Adipose tissue (tissue), 3 donors: ENCODE data around the gene LGALS14. TPM values are rescaled to one million over a fixed set of nuclear protein-coding genes. Genes with fewer than 3 reads are reported as not detected.
"Not testable (repeated sequence)": the region's sequence is repeated elsewhere in the genome, so short reads cannot be mapped to it uniquely, and the experiment has no call there.

Experiments
- H3K27ac ChIP-seq: one replicate; pipeline ENCODE4 v1.5.1; 2013; ENCODE audit warnings: low read depth, low read length
- WGBS, 3 donors: extraction: QIAGEN DNeasy Blood & Tissue Kit; methylation state at CpG; one replicate each; pipeline ENCODE4 v1.1.7; 2013; 5-methylcytosine and 5-hydroxymethylcytosine counted together
- polyA plus RNA-seq, 3 donors: library from polyadenylated mRNA; stranded (reverse); fragments of 200-250 nt; gene quantifications; one replicate each; pipeline ENCODE4 v1.2.3, GENCODE V29; 2013
- donor health status: healthy with polysubstance abuse.
- donor health status: Bipolar disorder and iron deficiency.
- donor health status: healthy.

The LGALS14 gene, protein sequence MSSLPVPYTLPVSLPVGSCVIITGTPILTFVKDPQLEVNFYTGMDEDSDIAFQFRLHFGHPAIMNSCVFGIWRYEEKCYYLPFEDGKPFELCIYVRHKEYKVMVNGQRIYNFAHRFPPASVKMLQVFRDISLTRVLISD
- not detected for polyA plus RNA-seq

DNA sequence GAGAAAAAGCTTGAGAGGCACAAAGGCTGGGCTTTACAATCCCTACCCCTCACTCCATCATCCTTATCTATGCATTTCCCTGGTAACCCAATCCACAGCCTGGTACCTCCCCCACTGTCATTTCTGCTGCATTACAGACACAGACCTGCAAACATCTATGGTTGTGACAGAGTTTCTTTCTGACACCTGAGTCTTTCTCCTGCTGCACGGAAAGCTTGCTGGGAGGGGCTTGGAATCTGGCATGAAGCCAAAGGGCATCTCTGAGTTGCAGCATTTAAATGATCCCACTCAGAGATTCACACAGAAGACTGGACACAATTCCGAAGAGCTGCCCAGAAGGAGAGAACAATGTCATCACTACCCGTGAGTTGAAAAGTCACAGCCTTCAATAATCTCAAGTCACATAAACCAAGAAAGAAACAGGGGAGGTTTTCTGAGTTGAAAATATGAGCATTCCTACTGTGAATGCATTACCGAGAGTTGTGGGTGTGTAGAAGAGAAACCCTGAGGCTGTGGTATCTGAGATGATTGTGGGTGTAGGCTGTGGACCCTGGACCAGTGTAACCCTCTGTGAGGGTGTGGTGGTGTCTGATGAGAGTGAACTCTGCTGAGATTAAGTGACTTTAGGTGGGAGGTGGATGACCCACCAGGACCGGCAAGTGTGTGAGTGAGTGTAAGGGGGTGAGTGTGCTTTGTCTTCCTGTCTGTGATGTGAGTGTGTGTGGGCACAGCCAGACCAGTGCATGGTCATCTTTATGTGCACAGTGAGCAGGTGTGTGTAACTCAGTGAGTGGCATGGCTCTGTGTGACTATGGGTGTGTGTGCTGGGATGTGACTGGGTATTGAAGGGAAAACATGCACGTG lies at the start of gene LGALS14:
Gene LGALS14 (plus strand): TSS at position 301 of the 864 bp plus-strand sequence. CDS start 48 bp downstream, at position 349.
- H3K27ac ChIP-seq: no peak within 1 kb of the TSS
- WGBS, 3 donors: 47 to 57% (median 54%) methylated on average over 6 of the region's 6 CpGs

DNA sequence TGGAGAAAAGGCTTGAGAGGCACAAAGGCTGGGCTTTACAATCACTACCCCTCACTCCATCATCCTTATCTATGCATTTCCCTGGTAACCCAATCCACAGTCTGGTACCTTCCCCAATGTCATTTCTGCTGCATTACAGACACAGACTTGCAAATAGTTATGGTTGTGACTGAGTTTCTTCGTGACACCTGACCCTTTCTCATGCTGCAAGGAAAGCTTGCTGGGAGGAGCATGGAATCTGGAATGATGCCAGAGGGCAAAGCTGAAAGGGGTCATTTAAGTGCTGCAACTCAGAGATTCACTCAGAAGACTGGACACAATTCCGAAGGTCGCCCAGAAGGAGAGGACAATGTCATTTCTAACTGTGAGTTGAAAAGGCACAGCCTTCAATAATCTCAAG lies 48.7 kb upstream of the LGALS14 start, which contains the start of gene LGALS16:
Gene LGALS16 (plus strand): TSS at position 301 of the 400 bp plus-strand sequence. CDS start 49 bp downstream, at position 350.
- no peak within 1 kb of the TSS for H3K27ac ChIP-seq
- WGBS, 3 donors: 29 to 56% (median 55%) methylated on average over 3 of the region's 3 CpGs

DNA sequence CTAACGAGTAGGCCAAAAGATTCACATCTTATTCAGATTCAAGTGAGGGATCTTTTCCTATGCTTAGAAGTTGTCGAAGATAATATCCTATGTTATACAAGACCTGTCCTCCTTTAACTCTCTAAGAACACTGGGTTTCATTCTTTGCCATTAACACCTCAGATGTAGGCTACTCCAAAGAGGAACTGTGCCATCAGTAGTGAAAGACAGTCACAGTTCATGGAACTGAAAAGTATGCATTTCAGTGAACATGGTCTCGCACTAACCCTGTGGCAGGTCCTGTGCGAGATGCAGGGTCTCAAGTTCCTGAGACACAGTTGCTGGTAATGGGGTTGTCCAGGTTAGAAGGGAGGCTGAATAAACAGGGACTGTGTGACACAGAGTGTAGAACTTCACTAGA lies 44.5 kb upstream of the LGALS14 start:
- WGBS, 3 donors: 65 to 84% (median 78%) methylated on average over 4 of the region's 4 CpGs
- no peak overlapping the region for H3K27ac ChIP-seq

DNA sequence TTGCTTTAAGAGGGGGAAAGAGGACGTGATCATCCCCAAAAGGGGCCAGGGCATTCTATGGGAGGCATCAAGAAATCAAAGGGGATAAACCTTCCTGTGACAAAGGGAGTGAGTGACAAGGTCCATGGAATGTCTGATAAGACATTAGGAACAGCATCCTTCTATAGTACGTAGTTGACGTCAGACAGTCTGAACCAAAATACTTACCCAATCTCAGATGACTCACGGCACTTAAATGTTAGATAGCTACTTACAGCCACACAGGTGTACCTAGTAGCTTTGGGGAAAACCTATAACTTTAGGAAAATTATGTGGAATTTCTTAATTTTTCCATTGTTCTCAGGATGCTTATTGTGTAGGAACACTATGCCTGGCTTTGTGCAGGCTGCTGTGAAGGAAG lies 43.6 kb upstream of the LGALS14 start:
- WGBS, 3 donors: 66 to 84% (median 76%) methylated on average over 4 of the region's 4 CpGs
- no peak overlapping the region for H3K27ac ChIP-seq

DNA sequence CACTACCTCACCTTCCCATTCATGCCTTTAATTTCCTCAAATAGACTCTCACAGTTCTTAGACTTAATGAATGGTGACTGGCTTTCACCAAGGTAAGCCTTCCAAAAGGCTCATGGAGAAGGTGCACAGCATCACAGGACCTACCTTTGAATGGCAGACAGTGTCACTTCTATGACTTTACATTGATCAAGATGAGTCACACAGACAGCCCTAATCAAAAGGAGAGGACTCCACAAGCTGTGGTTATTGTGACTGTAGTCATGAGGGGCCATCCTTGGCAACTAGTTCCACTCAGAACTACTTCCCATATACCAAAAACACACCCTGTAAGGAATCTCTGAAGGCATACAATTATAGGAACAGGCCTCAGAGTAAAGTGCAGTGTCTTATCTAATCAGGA lies 42.7 kb upstream of the LGALS14 start:
- H3K27ac ChIP-seq: no peak overlapping the region

DNA sequence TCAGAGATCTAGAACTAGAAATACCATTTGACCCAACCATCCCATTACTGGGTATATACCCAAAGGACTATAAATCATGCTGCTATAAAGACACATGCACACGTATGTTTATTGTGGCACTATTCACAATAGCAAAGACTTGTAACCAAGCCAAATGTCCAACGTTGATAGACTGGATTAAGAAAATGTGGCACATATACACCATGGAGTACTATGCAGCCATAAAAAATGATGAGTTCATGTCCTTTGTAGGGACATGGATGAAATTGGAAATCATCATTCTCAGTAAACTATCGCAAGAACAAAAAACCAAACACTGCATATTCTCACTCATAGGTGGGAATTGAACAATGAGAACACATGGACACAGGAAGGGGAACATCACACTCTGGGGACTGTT lies 34.4 kb upstream of the LGALS14 start:
- WGBS, 3 donors: 55 to 82% (median 76%) methylated on average over 2 of the region's 3 CpGs
- H3K27ac ChIP-seq: not testable (repeated sequence)

DNA sequence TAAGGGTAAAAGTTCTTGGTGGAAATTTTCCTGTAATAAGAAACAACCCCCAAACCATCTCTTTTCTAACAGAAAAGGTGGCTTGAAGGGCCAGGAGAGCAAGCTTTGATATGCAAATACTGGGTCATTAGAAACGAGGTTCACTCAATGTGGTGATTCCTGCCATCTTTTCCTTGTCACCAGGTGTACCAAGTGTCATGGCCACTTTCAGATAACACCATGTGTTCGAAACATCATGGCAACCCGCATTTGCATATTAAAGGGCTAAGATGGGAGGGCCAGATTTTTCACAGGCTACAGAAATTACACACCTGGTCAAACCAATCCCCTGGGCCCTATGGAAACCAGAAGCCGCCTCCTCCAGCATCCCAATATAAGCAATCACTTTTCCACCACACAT lies 33.3 kb upstream of the LGALS14 start:
- WGBS, 3 donors: 38 to 44% (median 39%) methylated on average over 4 of the region's 4 CpGs

DNA sequence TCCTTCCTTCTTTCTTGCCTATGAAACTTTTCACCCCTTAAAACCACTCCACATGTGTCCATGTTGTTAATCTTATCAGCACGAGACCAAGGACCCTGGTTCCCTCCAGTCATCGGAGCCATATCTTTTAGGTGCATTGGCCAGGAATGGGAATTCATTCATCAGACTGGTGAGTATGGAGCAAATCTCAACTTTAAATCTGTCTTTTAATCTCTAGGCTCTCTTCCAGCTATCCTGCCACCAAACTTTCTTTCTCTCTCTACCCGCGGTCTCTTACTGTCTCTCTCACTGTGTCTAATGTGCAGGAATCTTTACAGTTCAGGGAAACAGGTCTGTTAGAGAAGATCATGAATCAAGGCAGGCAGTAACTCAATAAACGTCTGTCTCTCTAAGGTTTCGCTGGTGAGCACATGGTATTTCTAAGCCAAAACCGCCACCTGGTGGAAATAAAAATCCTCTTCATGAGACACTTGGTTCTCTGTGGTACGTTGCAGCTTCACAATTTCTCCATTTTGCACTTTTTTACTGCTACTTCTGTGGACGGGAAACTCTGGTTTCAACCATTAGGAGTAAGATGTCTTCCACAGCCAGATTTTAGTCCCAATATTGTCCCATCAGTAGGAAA lies 32.4 kb upstream of the LGALS14 start:
- WGBS, 3 donors: 5 to 12% (median 11%) methylated on average over 9 of the region's 9 CpGs
- H3K27ac ChIP-seq: no peak overlapping the region

More for the DNA sequence above, 33.3 kb upstream of the LGALS14 start:
- no peak overlapping the region for H3K27ac ChIP-seq

DNA sequence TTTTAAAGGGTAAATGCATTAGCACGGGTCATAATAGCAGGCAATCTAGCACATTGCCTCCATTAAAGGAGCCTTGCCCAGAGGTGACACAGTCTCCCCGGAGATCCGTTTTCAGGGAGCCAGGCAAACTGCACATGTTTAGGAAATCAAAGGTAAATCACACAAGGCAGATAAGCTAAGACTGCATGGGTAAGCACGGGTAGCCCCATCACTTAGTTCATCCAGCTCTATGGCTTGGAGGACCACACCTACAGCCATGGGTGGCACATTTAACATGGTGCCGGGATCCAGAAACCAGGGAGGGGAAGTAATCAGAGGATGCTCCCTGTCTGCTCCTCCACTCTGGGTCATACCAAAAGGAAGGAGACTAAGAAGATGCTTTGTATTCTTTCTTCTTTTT lies 31.8 kb upstream of the LGALS14 start:
- no peak overlapping the region for H3K27ac ChIP-seq

DNA sequence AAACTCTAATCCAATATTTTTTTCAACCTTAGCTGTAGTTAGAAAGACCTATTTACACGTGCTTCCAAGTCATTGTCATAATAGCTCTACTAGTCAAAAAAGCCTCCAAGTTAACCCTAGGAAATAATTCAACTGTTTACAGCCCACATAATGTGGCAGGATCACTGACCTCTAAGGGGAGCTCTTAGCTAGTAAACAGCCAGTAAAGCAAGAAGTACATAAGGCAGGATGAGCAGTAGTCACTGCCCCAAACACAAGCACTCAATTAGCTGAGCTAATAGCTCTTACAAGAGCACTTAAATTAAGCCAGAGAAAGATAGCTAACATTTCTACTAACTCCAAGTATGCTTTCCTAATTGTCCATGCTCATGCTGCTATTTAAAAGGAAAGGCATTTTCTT lies 30.4 kb upstream of the LGALS14 start:
- 20 to 33% (median 25%) methylated on average over 1 of the region's 1 CpG for WGBS, 3 donors
- not testable (repeated sequence) for H3K27ac ChIP-seq

More for the DNA sequence above, 31.8 kb upstream of the LGALS14 start:
- WGBS, 3 donors: 66 to 72% (median 69%) methylated on average over 5 of the region's 5 CpGs

DNA sequence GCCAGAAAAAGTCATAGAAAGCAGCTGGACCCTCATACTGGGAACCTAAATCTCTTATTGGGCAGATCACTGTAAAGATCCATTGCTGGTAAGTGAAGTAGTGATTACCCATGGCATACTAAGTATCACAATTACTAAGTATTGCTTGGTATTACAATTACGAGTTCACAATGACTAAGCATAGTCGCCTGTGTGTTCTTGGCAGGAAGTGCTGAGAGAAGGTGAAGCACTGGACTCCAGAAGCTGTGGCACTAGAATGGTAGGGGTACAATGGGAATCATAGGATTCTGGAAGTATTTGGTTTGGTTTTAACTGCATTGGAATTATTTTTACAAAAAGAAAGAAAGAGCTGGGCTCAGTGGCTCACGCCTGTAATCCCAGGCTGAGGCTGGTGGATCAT lies 28.3 kb upstream of the LGALS14 start:
- WGBS, 3 donors: 44 to 65% (median 49%) methylated on average over 3 of the region's 3 CpGs
- no peak overlapping the region for H3K27ac ChIP-seq

DNA sequence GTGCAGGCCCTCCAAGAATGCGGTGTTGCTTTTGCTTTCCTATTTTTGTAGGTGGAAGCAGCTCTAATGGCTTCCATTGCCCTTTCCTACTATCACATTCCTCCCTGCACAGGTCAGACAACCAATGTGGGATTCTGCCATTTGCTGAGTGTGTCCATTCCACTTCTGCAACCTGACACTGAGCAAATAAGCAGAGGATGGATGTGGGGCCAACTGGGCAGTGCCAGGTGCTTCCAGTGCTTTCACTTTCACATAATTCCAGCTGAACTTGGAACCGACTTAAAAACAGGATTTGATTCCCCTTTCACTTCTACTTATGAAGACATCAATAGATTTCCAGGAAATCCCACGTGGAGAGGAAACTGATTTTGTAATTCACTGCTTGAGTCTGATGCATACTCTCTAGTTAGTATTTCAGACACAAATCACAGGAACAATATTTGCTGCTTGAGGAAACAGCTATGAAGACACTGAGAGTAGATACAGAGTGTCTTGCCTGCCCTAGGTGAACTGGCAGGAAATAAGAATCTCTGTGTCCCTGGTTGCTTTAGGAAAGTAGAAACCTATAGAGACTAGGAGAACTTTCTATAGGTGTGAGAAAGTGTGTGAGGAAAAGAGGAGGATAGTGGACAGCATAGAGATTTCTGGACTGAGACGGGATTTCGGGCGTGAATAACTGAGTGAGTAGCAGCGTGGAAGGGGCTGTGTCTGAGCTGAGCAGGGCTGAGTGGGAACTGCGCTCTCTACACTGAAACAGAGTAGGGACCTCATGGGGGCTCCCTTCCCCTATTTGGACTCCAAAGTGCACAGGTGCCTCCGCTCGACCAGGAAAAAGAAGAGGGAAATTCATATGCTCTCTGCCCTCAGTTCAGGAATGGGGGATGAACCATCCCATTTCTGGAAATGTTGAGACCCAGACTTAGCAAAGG lies 26.1 kb upstream of the LGALS14 start:
- H3K27ac ChIP-seq: no peak overlapping the region

DNA sequence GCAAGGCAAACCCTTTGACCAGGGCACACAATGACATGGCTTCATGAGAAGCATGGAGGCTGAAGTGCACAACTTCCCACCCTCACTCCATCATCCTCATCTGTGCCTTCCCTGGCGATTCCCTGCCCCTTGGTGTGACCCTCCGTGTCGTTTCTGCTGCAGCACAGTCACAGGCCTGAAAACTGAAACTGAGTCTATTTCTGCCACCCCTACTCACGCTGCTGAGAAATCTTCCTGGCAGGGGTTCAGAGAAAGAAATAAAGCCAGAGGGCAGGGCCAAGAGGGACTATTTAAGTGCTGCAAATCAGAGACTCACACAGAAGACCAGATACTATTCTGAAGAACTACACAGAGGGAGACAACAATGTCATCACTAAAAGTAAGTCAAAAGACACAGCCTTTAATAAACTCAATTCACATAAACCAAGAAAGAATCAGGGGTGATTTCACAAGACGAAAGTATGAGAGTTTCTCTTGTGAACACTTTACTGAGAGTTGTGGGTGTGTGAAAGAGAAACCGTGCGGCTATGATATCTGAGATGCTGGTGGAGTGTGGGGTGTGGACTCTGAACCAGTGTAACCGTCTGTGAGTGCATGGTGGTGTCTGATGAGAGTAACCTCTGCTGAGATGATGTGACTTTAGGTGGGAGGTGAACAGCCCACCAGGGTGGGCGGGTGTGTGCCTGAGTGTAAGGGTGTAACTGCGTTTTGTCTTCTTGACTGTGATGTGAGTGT lies 25.1 kb upstream of the LGALS14 start:
- H3K27ac ChIP-seq: no peak overlapping the region
- 41 to 58% (median 49%) methylated on average over 10 of the region's 10 CpGs for WGBS, 3 donors

More for the DNA sequence above, 26.1 kb upstream of the LGALS14 start:
- WGBS, 3 donors: 48 to 69% (median 69%) methylated on average over 10 of the region's 10 CpGs

DNA sequence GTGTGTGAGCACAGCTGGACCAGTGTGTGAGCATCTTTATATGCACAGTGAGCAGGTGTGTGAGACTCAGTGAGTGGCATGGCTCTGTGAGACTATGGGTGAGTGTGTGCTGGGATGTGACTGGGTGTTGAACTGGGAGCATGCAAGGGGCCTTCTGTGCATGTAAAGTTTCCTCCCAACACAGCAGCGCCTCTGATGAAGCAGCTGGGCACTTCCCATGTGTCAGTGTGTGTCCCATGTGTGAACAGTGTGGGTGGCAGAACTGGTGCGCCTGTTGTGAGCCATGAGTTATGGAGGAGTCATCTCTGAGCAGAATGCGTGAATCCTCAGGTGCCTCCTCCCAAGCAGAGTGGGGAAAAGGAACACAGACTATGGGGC lies 24.5 kb upstream of the LGALS14 start:
- 87 to 91% (median 89%) methylated on average over 3 of the region's 3 CpGs for WGBS, 3 donors
- no peak overlapping the region for H3K27ac ChIP-seq

DNA sequence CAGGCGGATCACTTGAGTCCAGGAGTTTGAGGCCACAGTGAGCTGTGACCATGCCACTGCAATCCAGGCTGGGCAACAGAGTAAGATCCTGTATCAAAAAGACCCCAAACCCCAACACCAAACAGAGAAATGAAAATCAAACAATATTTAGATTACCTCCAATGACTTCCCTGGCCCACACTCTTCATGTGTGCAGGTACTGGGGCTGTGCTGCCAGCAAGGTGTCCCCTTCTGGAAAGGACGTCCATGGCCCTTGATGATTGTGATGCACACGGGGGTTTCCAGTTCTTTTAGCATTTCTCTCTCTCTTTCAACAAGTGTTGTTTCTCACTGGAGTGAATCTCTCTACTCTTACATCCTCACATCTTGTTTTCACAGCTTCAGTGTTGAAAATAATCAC lies 23.7 kb upstream of the LGALS14 start:
- 72 to 92% (median 83%) methylated on average over 3 of the region's 3 CpGs for WGBS, 3 donors
- H3K27ac ChIP-seq: no peak overlapping the region

DNA sequence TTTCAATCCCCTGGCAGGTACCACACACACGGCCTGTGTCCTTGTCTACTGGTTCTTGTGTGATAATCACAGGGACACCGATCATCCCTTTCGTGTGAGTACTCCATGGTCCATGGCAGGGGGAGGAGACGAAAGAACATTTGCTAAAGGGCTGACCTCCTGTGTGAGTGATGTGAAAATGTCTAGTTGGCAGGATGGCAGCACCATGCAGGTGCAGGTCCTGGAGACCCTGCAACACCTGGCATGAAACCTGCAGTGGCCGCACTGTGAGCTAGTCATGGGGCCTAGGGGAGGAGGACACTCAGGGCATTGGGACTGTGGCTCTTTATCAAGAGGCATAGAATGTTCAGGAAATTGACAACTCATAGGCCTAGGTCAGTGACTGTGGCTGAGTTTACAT lies 22.9 kb upstream of the LGALS14 start:
- 85 to 94% (median 92%) methylated on average over 5 of the region's 5 CpGs for WGBS, 3 donors
- H3K27ac ChIP-seq: no peak overlapping the region

DNA sequence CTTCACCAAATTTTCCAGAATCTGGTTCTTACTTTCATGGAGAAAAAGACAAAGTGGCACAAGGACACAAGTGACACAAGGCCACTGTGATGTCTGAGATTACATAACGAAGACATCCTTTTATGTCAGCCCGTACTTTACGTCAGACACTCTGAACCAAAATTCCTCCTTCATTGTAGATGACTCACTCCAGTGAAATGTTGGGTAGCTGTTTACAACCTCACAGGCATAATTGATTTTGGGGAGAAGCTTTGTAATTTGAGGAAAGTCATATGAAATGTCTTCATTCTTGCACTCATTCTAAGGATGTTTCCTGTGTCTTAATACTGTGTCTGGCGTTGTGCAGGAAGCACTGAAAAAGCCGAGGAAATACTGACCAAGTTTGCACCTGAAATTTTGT lies 20.0 kb upstream of the LGALS14 start:
- no peak overlapping the region for H3K27ac ChIP-seq
- WGBS, 3 donors: 76 to 78% (median 76%) methylated on average over 5 of the region's 5 CpGs

DNA sequence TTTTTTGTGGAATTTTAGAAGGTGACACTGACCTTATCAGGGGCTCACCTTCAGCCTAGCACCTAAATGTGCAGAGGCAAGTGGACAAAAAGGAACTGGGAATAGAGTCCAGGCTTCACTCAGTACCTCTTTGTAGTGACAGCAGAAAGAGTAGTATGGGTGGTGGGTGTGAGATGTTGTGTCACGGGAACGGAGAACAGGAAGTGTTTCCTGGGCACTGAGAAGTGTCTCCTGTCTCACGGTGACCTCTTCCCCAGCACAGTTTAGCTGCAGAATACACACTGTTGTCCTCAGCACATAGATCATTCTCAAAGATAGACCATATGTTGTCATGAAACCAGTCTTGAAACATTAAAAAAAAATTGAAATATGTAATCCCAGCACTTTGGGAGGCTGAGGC lies 17.5 kb upstream of the LGALS14 start:
- no peak overlapping the region for H3K27ac ChIP-seq
- 50 to 84% (median 66%) methylated on average over 3 of the region's 3 CpGs for WGBS, 3 donors
